Measurements from ENCODE around the gene CAMK1D. TPM values are rescaled to one million over a fixed set of nuclear protein-coding genes. Genes with fewer than 3 reads are reported as not detected.

Gene CAMK1D
- total RNA-seq, 3 donors from 2014 or later (not counting 1 experiment from before 2014, with no cell fraction given): 44.2 to 56.4 (median 49.7) TPM

GRCh38 chr10:12430406-12430982, 81.1 kb downstream of the CAMK1D start:
- Mint-ChIP-seq H3K27me3 (ENCODE audit: low read depth in 2 of 2) (no peaks in the 10 kb centered on the region), H3K9me3 (no peaks in the 10 kb centered on the region), H3K4me1 (peaks cover 20 to 35% of the 10 kb centered on the region in 2 donors), H3K27ac (no peak overlapping the region), H3K4me3 (no peak overlapping the region), H3K36me3 (no peaks in the 10 kb centered on the region)
- no peaks in the 10 kb centered on the region for H3K27me3 ChIP-seq (ENCODE audit: control insufficient read depth, insufficient read depth, low read length)
- no peaks in the 10 kb centered on the region for H3K36me3 ChIP-seq (ENCODE audit: control insufficient read depth, insufficient read depth, low read length)
- no peaks in the 10 kb centered on the region for H3K9me3 ChIP-seq (ENCODE audit: control insufficient read depth, insufficient read depth, low read length)
- intact Hi-C loops (cut with micrococcal nuclease): loop anchor here (5.0 kb wide), 1 partner anchor 38 kb away; no protein-coding TSS in a partner anchor
- H3K4me3 ChIP-seq (ENCODE audit: low read length): no peak overlapping the region
- DNase-seq (no peak), ATAC-seq (no peak)
- no peak for TF ChIP-seq CTCF (IDR thresholded peaks at IDR 0.05)
- no peaks in the 10 kb centered on the region for H3K4me1 ChIP-seq (ENCODE audit: control insufficient read depth, insufficient read depth, low read length)
- WGBS (ENCODE audit: insufficient coverage): 92% methylated on average over 11 of the region's 11 CpGs
- H3K27ac ChIP-seq (ENCODE audit: low read length): no peak overlapping the region

GRCh38 chr10:12431151-12432101, 82.1 kb downstream of the CAMK1D start:
- ATAC-seq (no peak), DNase-seq (no peak)
- WGBS (ENCODE audit: insufficient coverage): 95% methylated on average over 17 of the region's 18 CpGs
- Histone ChIP-seq H3K27me3 (ENCODE audit: control insufficient read depth, insufficient read depth, low read length) (no peaks in the 10 kb centered on the region), H3K9me3 (ENCODE audit: control insufficient read depth, insufficient read depth, low read length) (no peaks in the 10 kb centered on the region), H3K4me3 (ENCODE audit: low read length) (no peak overlapping the region), H3K4me1 (ENCODE audit: control insufficient read depth, insufficient read depth, low read length) (no peaks in the 10 kb centered on the region), H3K27ac (ENCODE audit: low read length) (no peak overlapping the region), H3K36me3 (ENCODE audit: control insufficient read depth, insufficient read depth, low read length) (no peaks in the 10 kb centered on the region)
- intact Hi-C loops (cut with micrococcal nuclease): loop anchor here (5.0 kb wide), 1 partner anchor 39 kb away; no protein-coding TSS in a partner anchor
- TF ChIP-seq CTCF (IDR thresholded peaks at IDR 0.05): no peak
- Mint-ChIP-seq H3K36me3 (no peaks in the 10 kb centered on the region), H3K27ac (no peak overlapping the region), H3K9me3 (no peaks in the 10 kb centered on the region), H3K4me3 (no peak overlapping the region), H3K4me1 (peaks cover 17 to 32% of the 10 kb centered on the region in 2 donors), H3K27me3 (ENCODE audit: low read depth in 2 of 2) (no peaks in the 10 kb centered on the region)

- H3K36me3 ChIP-seq (ENCODE audit: control insufficient read depth, insufficient read depth, low read length): no peaks in the 10 kb centered on the region
- Mint-ChIP-seq H3K27me3 (ENCODE audit: low read depth in 2 of 2) (no peaks in the 10 kb centered on the region), H3K27ac (no peak overlapping the region), H3K9me3 (no peaks in the 10 kb centered on the region), H3K36me3 (no peaks in the 10 kb centered on the region), H3K4me1 (peaks cover 24 to 32% of the 10 kb centered on the region in 2 donors), H3K4me3 (no peak overlapping the region)
- no peak for ATAC-seq
- no peak overlapping the region for H3K4me3 ChIP-seq (ENCODE audit: low read length)
- no peaks in the 10 kb centered on the region for H3K27me3 ChIP-seq (ENCODE audit: control insufficient read depth, insufficient read depth, low read length)
- no peaks in the 10 kb centered on the region for H3K4me1 ChIP-seq (ENCODE audit: control insufficient read depth, insufficient read depth, low read length)
- no peaks in the 10 kb centered on the region for H3K9me3 ChIP-seq (ENCODE audit: control insufficient read depth, insufficient read depth, low read length)
- WGBS (ENCODE audit: insufficient coverage): 96% methylated on average over 13 of the region's 13 CpGs
- no peak overlapping the region for H3K27ac ChIP-seq (ENCODE audit: low read length)
- DNase-seq: no peak
- intact Hi-C loops (cut with micrococcal nuclease): loop anchor here (5.0 kb wide), 1 partner anchor 40 kb away; no protein-coding TSS in a partner anchor
- no peak for TF ChIP-seq CTCF (IDR thresholded peaks at IDR 0.05)
These were observed 83.2 kb downstream of the CAMK1D start for GRCh38 chr10:12432402-12433189.
